ENCODE results near the gene GPR35. TPM values are rescaled to one million over a fixed set of nuclear protein-coding genes. Genes with fewer than 3 reads are reported as not detected.

The GPR35 gene
- total RNA-seq, 1 experiment from 2014 or later: 1.3 TPM

GRCh38 chr2:240642061-240642805 lies 17.0 kb downstream of the GPR35 start:
- DNase-seq (ENCODE audit: low read depth, low spot score) (no peak), ATAC-seq (no peak)
- no peak overlapping the region for H3K4me3 ChIP-seq (ENCODE audit: low read depth in 2 of 2, low read length in 2 of 2)
- no peaks in the 10 kb centered on the region for H3K36me3 ChIP-seq (ENCODE audit: control insufficient read depth, insufficient read depth, low read length)
- ChIA-PET POLR2A (no interaction called here), CTCF (interaction anchor here (0.5 kb wide), 1 partner anchor 89 kb away, joined by 6 read pairs; no protein-coding TSS in a partner anchor)
- no peak for TF ChIP-seq TCF7L2 (IDR thresholded peaks at IDR 0.05; ENCODE audit: low read depth, low read length)
- no peak for TF ChIP-seq REST (IDR thresholded peaks at IDR 0.05; ENCODE audit: insufficient read depth in 1 of 2, low read depth in 2 of 2, low read length in 1 of 2)
- no peak for TF ChIP-seq SIN3A (IDR thresholded peaks at IDR 0.05; ENCODE audit: borderline replicate concordance, insufficient read depth, low read depth, low read length)
- TF ChIP-seq POLR2AphosphoS5 (IDR thresholded peaks at IDR 0.05; ENCODE audit: low read depth, low read length): no peak
- no peak for TF ChIP-seq CTCF (IDR thresholded peaks at IDR 0.05)
- H3K9me3 ChIP-seq (ENCODE audit: control insufficient read depth, insufficient read depth, low read depth, low read length): no peaks in the 10 kb centered on the region
- H3K27ac ChIP-seq (ENCODE audit: low read length): no peak overlapping the region
- BruUV-seq (replicated peaks): no TSS peak
- intact Hi-C loops (cut with micrococcal nuclease; ENCODE audit: unreplicated experiment): no loop called here
- H3K27me3 ChIP-seq (ENCODE audit: control insufficient read depth, insufficient read depth, low read length): no peaks in the 10 kb centered on the region
- H3K4me1 ChIP-seq (ENCODE audit: control insufficient read depth, insufficient read depth, low read length): no peaks in the 10 kb centered on the region
- in situ Hi-C loops (cut with HindIII; ENCODE audit: low pct_unique_long_range_greater_than_20kb, low sequenced_read_pairs): no loop called here

GRCh38 chr2:240642806-240643092 lies 17.5 kb downstream of the GPR35 start:
- no peak overlapping the region for H3K27ac ChIP-seq (ENCODE audit: low read length)
- no TSS peak for BruUV-seq (replicated peaks)
- no peaks in the 10 kb centered on the region for H3K4me1 ChIP-seq (ENCODE audit: control insufficient read depth, insufficient read depth, low read length)
- TF ChIP-seq POLR2AphosphoS5 (IDR thresholded peaks at IDR 0.05; ENCODE audit: low read depth, low read length) (no peak), CTCF (IDR thresholded peaks at IDR 0.05) (no peak), REST (IDR thresholded peaks at IDR 0.05; ENCODE audit: insufficient read depth in 1 of 2, low read depth in 2 of 2, low read length in 1 of 2) (no peak), TCF7L2 (IDR thresholded peaks at IDR 0.05; ENCODE audit: low read depth, low read length) (no peak), SIN3A (IDR thresholded peaks at IDR 0.05; ENCODE audit: borderline replicate concordance, insufficient read depth, low read depth, low read length) (no peak)
- CTCF ChIA-PET: interaction anchor here (0.5 kb wide), 1 partner anchor 88 kb away, joined by 6 read pairs; no protein-coding TSS in a partner anchor
- no peaks in the 10 kb centered on the region for H3K27me3 ChIP-seq (ENCODE audit: control insufficient read depth, insufficient read depth, low read length)
- ATAC-seq (no peak), DNase-seq (ENCODE audit: low read depth, low spot score) (no peak)
- intact Hi-C loops (cut with micrococcal nuclease; ENCODE audit: unreplicated experiment): no loop called here
- no peaks in the 10 kb centered on the region for H3K36me3 ChIP-seq (ENCODE audit: control insufficient read depth, insufficient read depth, low read length)
- H3K9me3 ChIP-seq (ENCODE audit: control insufficient read depth, insufficient read depth, low read depth, low read length): no peaks in the 10 kb centered on the region
- in situ Hi-C loops (cut with HindIII; ENCODE audit: low pct_unique_long_range_greater_than_20kb, low sequenced_read_pairs): no loop called here
- POLR2A ChIA-PET: no interaction called here
- H3K4me3 ChIP-seq (ENCODE audit: low read depth in 2 of 2, low read length in 2 of 2): no peak overlapping the region

All from Panc1 (cell line).